SK-N-SH (cell line): Measurements from ENCODE around the gene CDK6. TPM values are rescaled to one million over a fixed set of nuclear protein-coding genes. Genes with fewer than 3 reads are reported as not detected.

Experiments
- CTCF ChIA-PET: fragments of 300-600, 350-600 bp; formaldehyde crosslinking; extraction: SDS; loops from one replicate; lab custom pipeline; 2021; lab: Yijun Ruan, JAX
- POLR2A ChIA-PET: fragments of 350-600 bp; sonication (Branson Sonifier 250); formaldehyde crosslinking; extraction: SDS; loops from one replicate; lab custom pipeline; 2020; ENCODE audit warnings: antibody characterized with exemption, inconsistent platforms; lab: Yijun Ruan, JAX
- DNase-seq: peaks from one replicate; pipeline ENCODE4 v3.0.0; 2012
- H2AFZ ChIP-seq: fragments of 200-600 bp; sonication (generic); 2 replicates; pipeline ENCODE4 v1.8.1; 2016; ENCODE audit warnings: antibody characterized with exemption, mild to moderate bottlenecking, low read depth
- H3F3A ChIP-seq: fragments of 200-600 bp; sonication (generic); replicated peaks from 2 replicates; pipeline ENCODE3; 2016; ENCODE audit warnings: antibody characterized with exemption, mild to moderate bottlenecking; ENCODE audit not compliant: insufficient read depth
- H3K27ac ChIP-seq, 2 experiments: fragments of 200-500 bp in 1 of 2; fragments of 200-600 bp in 1 of 2; sonication (Bioruptor generic) in 1 of 2; sonication (generic), shearing (Covaris generic) in 1 of 2; 2 replicates each; pipeline versions ENCODE4 v1.5.1 to v1.6.1; 2014 to 2016; ENCODE audit warnings: low read depth in 2 of 2, inconsistent platforms in 1 of 2, low read length in 1 of 2, mild to moderate bottlenecking in 1 of 2, mixed read lengths in 1 of 2
- H3K27me3 ChIP-seq: fragments of 200-600 bp; sonication (generic), shearing (Covaris generic); 2 replicates; pipeline ENCODE4 v1.6.1; 2016; ENCODE audit warnings: mixed run types; ENCODE audit not compliant: insufficient read depth
- H3K36me3 ChIP-seq, 2 experiments: fragments of 200-500 bp in 1 of 2; fragments of 200-600 bp in 1 of 2; sonication (Bioruptor generic) in 1 of 2; sonication (generic) in 1 of 2; replicated peaks in 1 of 2; 2 replicates each; pipeline versions ENCODE3 to v1.5.1; 2014 to 2016; ENCODE audit warnings: low read length in 1 of 2, mild to moderate bottlenecking in 1 of 2; ENCODE audit not compliant: insufficient read depth in 2 of 2, control insufficient read depth in 1 of 2
- H3K4me1 ChIP-seq, 2 experiments: fragments of 200-500 bp in 1 of 2; fragments of 200-600 bp in 1 of 2; sonication (Bioruptor generic) in 1 of 2; sonication (generic), shearing (Covaris generic) in 1 of 2; 2 replicates each; pipeline versions ENCODE4 v1.5.1 to v1.6.1; 2014 to 2016; ENCODE audit warnings: low read depth in 1 of 2, low read length in 1 of 2, mixed run types in 1 of 2; ENCODE audit not compliant: insufficient read depth in 2 of 2, control insufficient read depth in 1 of 2
- H3K4me2 ChIP-seq: fragments of 200-600 bp; sonication (generic), shearing (Covaris generic); 2 replicates; pipeline ENCODE4 v1.6.1; 2017; ENCODE audit warnings: mixed run types
- H3K4me3 ChIP-seq, 2 experiments: fragments of 200-500 bp in 1 of 2; fragments of 200-600 bp in 1 of 2; sonication (Bioruptor generic) in 1 of 2; sonication (generic), shearing (Covaris generic) in 1 of 2; 2 replicates each; pipeline versions ENCODE4 v1.5.1 to v1.8.1; 2014 to 2016; ENCODE audit warnings: low read depth in 2 of 2, inconsistent platforms in 1 of 2, low read length in 1 of 2, mild to moderate bottlenecking in 1 of 2, mixed read lengths in 1 of 2, moderate library complexity in 1 of 2
- H3K79me2 ChIP-seq: fragments of 200-600 bp; sonication (generic); 2 replicates; pipeline ENCODE4 v1.8.1; 2017; ENCODE audit warnings: mild to moderate bottlenecking; ENCODE audit not compliant: insufficient read depth
- H3K9ac ChIP-seq: fragments of 200-600 bp; sonication (generic); 2 replicates; pipeline ENCODE4 v1.6.1; 2017; ENCODE audit warnings: mixed run types
- H3K9me2 ChIP-seq: fragments of 200-600 bp; sonication (generic); 2 replicates; pipeline ENCODE4 v1.6.1; 2017; ENCODE audit warnings: mixed run types
- H3K9me3 ChIP-seq: fragments of 200-600 bp; sonication (generic); 2 replicates; pipeline ENCODE4 v1.6.1; 2017; ENCODE audit warnings: mixed run types, mild to moderate bottlenecking, moderate library complexity
- H4K20me1 ChIP-seq: fragments of 200-600 bp; sonication (generic); 2 replicates; pipeline ENCODE4 v1.6.1; 2017; ENCODE audit warnings: mild to moderate bottlenecking, mixed run types; ENCODE audit not compliant: insufficient read depth
- ELF1 ChIP-seq: IDR thresholded peaks from 2 replicates; pipeline ENCODE4 v1.4.0; 2012
- EP300 ChIP-seq, 2 experiments: IDR thresholded peaks; 2 replicates each; pipeline versions ENCODE4 v1.4.0 to v1.6.1; 2012; ENCODE audit warnings: borderline replicate concordance in 1 of 2, low read depth in 1 of 2, low read length in 1 of 2
- EZH2phosphoT487 ChIP-seq: fragments of 200-600 bp; sonication (generic); IDR thresholded peaks from 2 replicates; pipeline ENCODE4 v1.6.1; 2017; ENCODE audit warnings: low read depth, mixed run types, mild to moderate bottlenecking, antibody characterized with exemption, moderate library complexity, borderline replicate concordance
- FOSL2 ChIP-seq: IDR thresholded peaks from 2 replicates; pipeline ENCODE4 v1.4.0; 2012; ENCODE audit warnings: low read depth, mild to moderate bottlenecking, moderate library complexity, borderline replicate concordance
- IRF3 ChIP-seq: fragments of 150-350 bp; IDR thresholded peaks from 2 replicates; pipeline ENCODE4 v1.6.1; 2016; ENCODE audit warnings: mild to moderate bottlenecking, low read depth, low read length
- MEF2A ChIP-seq: IDR thresholded peaks from 2 replicates; pipeline ENCODE4 v1.4.0; 2012; ENCODE audit warnings: low read depth, borderline replicate concordance
- NFIC ChIP-seq: IDR thresholded peaks from 2 replicates; pipeline ENCODE4 v1.4.0; 2012; ENCODE audit warnings: borderline replicate concordance
- PBX3 ChIP-seq: IDR thresholded peaks from 2 replicates; pipeline ENCODE4; 2012
- RFX5 ChIP-seq: IDR thresholded peaks from 2 replicates; pipeline ENCODE4 v1.6.1; 2012; ENCODE audit warnings: mild to moderate bottlenecking, improper control_type of control experiment, low read length
- SIN3A ChIP-seq: IDR thresholded peaks from 2 replicates; pipeline ENCODE4 v1.6.1; 2012; ENCODE audit warnings: low read depth, mild to moderate bottlenecking, low read length, moderate library complexity, borderline replicate concordance
- USF2 ChIP-seq: fragments of 150-350 bp; IDR thresholded peaks from 2 replicates; pipeline ENCODE4 v1.6.1; 2017; ENCODE audit warnings: antibody characterized with exemption, low read length, low read depth, borderline replicate concordance
- YY1 ChIP-seq: IDR thresholded peaks from 2 replicates; pipeline ENCODE4 v1.4.0; 2012; ENCODE audit warnings: low read depth, mild to moderate bottlenecking
- ZBTB33 ChIP-seq: IDR thresholded peaks from 2 replicates; pipeline ENCODE4 v1.4.0; 2012; ENCODE audit warnings: low read depth, borderline replicate concordance
- WGBS: methylation state at CpG from one replicate; pipeline ENCODE4 v1.1.6; 2017; ENCODE audit warnings: low lambda C conversion rate; 5-methylcytosine and 5-hydroxymethylcytosine counted together
- polyA plus RNA-seq, 3 experiments: library from polyadenylated mRNA; depleted of rRNA; stranded (reverse); fragments of >200 nt; gene quantifications; 2 replicates each; pipeline ENCODE4 v1.2.3, GENCODE V29; 2012

The CDK6 gene
- polyA plus RNA-seq, 1 of the 3 experiments (the other 2 are of a cell fraction), result 30.3 TPM

GRCh38 chr7:92704858-92705257 is 131.5 kb downstream of the CDK6 start:
- peaks cover 21 to 45% of the 10 kb centered on the region in 2 experiments for H3K36me3 ChIP-seq
- H3K4me1 ChIP-seq, result peaks cover 7% of the 10 kb centered on the region in 2 experiments
- no peaks in the 10 kb centered on the region for H4K20me1 ChIP-seq
- H3K27me3 ChIP-seq, result no peaks in the 10 kb centered on the region
- H3K9me3 ChIP-seq, result peaks cover 10% of the 10 kb centered on the region
- H3K4me3 ChIP-seq, result no peak overlapping the region
- CTCF ChIA-PET, result interaction anchor here (1.4 to 1.7 kb wide), 2 partner anchors 13 to 84 kb away, joined by 4 to 5 read pairs; no protein-coding TSS in a partner anchor
- peaks cover 94% of the 10 kb centered on the region for H3K79me2 ChIP-seq
- no peak overlapping the region for H3K27ac ChIP-seq
- no peaks in the 10 kb centered on the region for H3K9me2 ChIP-seq
- no peak overlapping the region for H3K4me2 ChIP-seq
- TF ChIP-seq EP300 (IDR thresholded peaks at IDR 0.05; ENCODE audit: borderline replicate concordance in 1 of 2, low read depth in 1 of 2, low read length in 1 of 2) (no peak), PBX3 (no peak), USF2 (no peak), IRF3 (no peak), ZBTB33 (no peak), EZH2phosphoT487 (no peak), RFX5 (no peak), SIN3A (no peak), MEF2A (no peak), YY1 (no peak), ELF1 (no peak), FOSL2 (no peak), NFIC (no peak)
- no peak overlapping the region for H2AFZ ChIP-seq
- H3F3A ChIP-seq, result peaks cover 40% of the 10 kb centered on the region
- WGBS, result 94% methylated on average over 3 of the region's 3 CpGs
- POLR2A ChIA-PET, result no interaction called here
- no peak overlapping the region for H3K9ac ChIP-seq
- no peak for DNase-seq
